GM19455 (cell line): Measurements from ENCODE around the gene ANKMY2.
A peak's percentile ranks its signal among the peaks of the same experiment; 100 is the strongest.
"Not testable (repeated sequence)": the region's sequence is repeated elsewhere in the genome, so short reads cannot be mapped to it uniquely, and the experiment has no call there.

ENCODE experiments used
- ATAC-seq: cut with Tn5 transposase; IDR thresholded peaks from one replicate; pipeline ENCODE4 v1.9.1; 2021; ENCODE audit not compliant: unreplicated experiment

The ANKMY2 gene

DNA sequence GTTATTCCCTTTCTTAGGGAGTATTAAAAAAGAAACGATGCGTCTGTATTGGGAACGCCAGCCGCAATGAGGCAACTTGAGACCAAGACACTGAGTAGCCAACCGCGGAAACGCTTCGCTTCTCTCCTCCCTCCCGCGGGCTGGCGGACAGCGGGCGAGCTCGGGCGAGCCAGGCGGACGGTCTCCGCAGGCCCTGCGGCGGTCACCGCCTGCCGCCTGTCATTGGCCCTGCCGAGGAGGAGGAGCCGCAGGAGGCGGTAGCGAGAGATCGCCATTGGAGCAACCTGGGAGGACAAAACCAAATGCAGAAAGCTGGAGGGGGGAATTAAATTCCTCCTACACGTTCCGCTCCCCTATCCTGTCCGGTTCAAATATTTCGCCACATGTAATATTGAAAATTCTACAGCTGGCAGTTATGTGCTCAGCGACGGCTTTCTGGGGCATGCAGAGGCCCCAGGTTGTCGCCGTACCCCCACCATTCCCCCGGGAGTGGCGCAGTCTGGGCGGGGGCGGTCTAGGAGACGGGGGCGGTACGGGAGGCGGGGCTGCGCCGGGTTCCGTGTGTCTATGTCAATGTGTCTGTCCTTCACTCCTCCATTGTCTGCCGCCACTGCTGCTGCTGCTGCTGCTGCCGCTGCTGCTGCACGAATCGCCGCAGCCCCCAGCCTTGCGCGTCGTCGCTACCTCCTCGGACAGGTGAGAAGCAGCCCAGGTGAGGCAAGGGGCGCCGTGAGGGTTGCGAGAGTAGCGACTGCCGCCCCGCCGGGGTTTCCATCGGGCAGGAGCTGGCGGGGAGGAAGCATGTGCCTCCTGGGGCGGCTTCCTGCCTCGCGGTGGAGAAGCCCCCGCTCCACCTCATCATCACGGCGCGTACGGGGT, at the start of gene ANKMY2, which contains the start of gene BZW2:
TSS of gene ANKMY2 (minus strand) at position 162 of the 879 bp plus-strand sequence. CDS start 181 bp downstream, outside the sequence.
TSS of gene BZW2 (plus strand) at position 589 of the 879 bp plus-strand sequence. CDS start 19,263 bp downstream, outside the sequence.
- ATAC-seq: peak; percentile 97

DNA sequence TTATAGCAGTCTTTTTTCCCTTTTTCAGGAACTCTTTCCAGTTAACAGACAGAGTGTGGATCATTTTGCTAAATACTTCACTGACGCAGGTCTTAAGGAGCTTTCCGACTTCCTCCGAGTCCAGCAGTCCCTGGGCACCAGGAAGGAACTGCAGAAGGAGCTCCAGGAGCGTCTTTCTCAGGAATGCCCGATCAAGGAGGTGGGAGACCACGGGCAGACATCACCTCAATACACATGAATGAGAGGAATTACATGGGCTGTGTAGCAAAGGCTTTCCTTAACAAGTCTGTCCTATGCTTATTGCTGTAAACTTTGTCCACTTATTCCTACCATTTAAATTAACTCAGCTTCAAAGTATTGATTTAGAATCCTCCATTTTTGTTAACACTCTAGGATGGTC, 49.3 kb upstream of the ANKMY2 start:
- no peak for ATAC-seq

- ATAC-seq: no peak
Measured at GRCh38 chr7:16693601-16694318, 48.2 kb upstream of the ANKMY2 start.

GRCh38 chr7:16691241-16691640, 45.7 kb upstream of the ANKMY2 start:
- no peak for ATAC-seq

- no peak for ATAC-seq
Measured at GRCh38 chr7:16688249-16688648, 42.7 kb upstream of the ANKMY2 start.

DNA sequence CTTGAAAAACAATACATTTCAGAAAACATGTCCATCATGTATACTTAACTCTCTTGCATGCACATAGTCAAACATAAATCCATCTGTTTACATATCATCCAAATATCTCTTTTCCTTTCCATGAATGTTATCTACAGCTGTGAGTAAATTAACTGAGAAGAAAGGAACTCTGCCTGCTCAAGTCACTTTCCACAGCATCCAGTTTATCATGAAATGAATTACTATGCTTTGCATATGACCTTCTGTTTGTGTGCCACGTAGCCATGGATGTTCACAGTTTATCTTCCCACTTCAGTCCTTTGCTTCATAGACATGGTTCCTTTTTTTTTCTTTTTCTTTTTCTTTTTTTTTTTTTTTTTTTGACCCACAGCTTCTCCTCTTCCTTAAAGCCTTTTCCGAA, 40.0 kb upstream of the ANKMY2 start:
- no peak for ATAC-seq

DNA sequence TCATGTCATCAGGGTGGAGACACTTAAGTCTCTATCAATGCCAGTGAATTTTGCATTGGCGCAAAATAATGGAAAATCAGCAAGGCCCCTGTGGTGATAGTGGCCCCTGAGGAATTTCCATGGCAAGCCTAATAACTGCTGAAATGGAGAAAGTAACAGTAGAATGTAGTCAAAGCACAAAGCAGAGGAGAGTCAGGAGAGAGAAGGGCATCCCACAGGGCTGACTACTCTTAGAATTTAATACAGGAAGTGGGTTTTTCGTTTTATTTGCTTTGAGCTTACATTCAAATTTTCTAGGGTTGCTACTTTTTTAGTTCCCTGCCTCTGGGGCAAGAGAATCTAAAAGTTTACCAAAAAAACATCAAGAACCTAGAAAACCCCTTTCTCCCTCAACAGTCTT, 39.4 kb upstream of the ANKMY2 start:
- no peak for ATAC-seq

DNA sequence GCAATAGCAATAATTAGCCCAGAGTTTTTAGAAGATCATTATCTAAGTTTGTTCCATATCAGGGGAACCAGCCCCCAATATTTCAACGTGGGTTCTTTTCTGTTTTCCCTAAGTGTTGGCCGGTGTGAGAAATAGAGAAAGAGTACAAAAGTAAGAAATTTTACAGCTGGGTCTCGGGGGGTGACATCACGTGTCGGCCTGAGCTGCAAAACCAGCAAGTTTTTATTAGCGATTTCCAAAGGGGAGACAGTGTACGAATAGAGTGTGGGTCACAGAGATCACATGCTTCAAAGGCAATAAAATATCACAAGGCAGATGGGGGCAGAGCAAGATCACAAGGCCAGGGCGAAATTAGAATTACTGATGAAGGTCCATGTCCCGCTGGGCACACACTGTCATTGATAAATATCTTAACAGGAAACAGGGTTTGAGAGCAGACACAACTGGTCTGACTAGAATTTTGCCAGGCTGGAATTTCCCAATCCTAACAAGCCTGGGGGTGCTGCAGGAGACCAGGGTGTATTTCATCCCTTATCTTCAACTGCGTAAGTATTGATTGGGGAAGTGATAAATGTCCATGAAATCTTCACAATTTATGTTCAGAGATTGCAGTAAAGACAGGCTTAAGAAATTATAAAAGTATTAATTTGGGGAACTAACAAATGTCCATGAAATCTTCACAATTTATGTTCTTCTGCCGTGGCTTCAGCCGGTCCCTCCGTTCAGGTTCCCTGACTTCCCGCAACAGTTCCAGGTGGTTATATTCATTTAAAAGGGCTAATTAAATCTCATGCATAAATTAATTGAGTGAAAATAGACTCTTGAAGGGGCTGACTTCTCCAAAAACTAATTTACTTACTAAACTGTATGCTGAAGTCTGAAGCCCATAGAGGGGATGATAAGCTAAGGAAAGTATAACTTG, 33.4 kb upstream of the ANKMY2 start:
- not testable (repeated sequence) for ATAC-seq

DNA sequence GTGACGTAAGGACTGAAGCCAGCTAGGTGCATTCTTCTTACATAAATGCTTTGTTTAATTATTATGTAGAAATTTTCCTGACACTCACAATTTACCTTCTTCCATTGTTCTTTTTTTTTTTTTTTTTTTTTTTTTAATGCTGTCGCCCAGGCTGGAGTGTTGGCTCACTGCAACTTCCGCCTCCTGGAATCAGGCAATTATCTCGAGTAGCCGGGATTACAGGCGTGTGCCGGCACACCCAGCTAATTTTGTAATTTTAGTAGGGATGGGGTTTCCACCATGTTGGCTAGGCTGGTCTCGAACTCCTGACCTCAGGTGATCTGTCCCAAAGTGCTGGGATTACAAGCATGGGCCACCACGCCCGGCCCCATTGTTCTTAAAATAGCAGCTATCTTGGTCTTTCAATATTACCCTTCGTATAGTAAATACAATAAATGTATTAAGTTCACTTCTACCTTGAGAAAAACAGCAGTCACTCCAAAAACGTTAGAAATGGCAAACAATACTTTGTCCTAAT, 32.5 kb upstream of the ANKMY2 start:
- ATAC-seq: no peak

DNA sequence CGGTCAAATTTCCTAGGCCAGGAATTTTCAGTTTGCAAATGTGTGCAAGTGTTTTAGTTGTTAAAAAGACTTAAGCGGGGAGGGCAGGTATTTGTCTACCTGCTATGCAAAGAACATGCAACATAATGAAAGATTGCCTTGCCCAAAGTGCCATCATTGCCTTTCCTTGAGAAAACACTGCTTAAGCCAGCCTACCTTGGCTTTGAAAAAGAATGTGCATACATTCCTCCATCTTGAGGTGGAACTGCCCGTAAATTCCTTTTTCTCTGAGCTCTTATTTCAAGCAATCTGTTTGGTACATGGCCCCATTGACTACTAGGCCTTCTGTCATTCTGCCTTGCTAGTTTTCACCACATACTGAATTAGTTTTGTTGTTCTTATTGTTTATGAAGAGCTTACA, 29.7 kb upstream of the ANKMY2 start:
- no peak for ATAC-seq

DNA sequence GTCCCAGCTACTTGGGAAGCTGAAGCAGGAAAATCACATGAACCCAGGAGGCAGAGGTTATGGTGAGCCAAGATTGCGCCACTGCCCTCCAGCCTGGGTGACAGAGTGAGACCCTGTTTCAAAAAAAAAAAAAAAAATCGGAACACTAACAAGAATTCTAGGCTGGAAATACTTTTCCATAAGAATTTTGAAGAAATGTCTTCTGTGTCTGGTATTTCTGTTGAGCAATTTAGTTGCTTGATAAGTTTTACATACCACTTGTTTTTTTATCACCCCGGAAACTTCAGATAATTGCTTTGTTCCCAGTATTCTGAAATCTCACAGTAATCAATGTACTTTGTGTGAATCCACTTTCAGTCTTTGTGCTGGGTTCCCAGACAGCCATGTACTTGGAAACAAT, 26.3 kb upstream of the ANKMY2 start:
- ATAC-seq: no peak

GRCh38 chr7:16670731-16671344, 25.3 kb upstream of the ANKMY2 start:
- no peak for ATAC-seq

- ATAC-seq: no peak
Measured at GRCh38 chr7:16670021-16670420, 24.5 kb upstream of the ANKMY2 start.

- no peak for ATAC-seq
Measured at GRCh38 chr7:16669581-16669980, 24.0 kb upstream of the ANKMY2 start.

GRCh38 chr7:16668978-16669377, 23.4 kb upstream of the ANKMY2 start:
- no peak for ATAC-seq

DNA sequence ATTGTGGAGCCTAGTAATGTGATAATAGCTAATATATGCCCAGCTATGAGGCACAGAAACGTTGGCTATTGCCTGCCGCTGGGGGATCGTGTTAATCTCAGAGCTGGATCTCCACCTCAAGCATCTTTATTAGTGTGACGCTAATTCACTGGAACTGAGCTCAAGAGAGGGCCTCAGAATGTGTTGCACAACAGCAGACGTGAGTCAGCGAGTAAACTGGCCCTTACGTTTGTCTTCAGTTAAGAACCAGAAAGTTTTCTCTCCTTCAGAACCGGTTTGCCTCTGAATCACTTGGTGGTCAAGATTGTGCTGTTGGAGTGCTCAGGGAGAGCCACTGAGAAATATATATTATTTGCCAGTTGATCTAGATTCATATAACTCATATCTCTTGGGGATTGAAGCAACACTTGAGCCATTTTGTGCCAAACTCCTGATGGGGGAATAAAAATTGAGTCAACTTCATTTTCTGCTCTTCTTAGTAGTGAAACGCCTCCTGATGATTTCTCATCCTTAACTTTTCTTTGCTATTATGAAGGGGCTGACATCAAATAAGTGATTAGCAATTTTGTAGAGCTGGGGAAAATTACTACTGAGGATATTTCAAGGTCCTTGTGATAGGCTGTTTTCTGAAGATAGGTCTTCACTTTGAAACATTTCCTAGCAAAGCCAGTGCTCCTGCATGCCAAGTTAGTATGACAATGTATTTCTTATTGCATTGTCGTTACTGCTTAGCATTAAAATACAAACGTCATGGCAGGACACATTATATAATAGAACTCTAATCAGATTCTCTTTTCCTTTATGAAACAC, 22.7 kb upstream of the ANKMY2 start:
- ATAC-seq: no peak

GRCh38 chr7:16667355-16667754, 21.8 kb upstream of the ANKMY2 start:
- ATAC-seq: no peak

- ATAC-seq: no peak
Measured at GRCh38 chr7:16661924-16662323, 16.4 kb upstream of the ANKMY2 start.

- ATAC-seq: no peak
Measured at GRCh38 chr7:16660702-16661464, 15.3 kb upstream of the ANKMY2 start.
